Choroid plexus epithelial cell (primary cell): ENCODE results near the gene KDM4F.

Source experiments
- DNase-seq: peaks from one replicate; pipeline ENCODE4 v3.0.0-alpha.2; 2010; ENCODE audit warnings: low read depth
- H3K4me3 ChIP-seq: 2 replicates; pipeline ENCODE4 v1.5.1; 2011; ENCODE audit warnings: low read depth, mild to moderate bottlenecking, control low read depth, low read length, moderate library complexity
- TF ChIP-seq, protein P1 (sequence below): conservative IDR thresholded peaks from 2 replicates; pipeline ENCODE4 v1.5.1; 2011; ENCODE audit warnings: low read depth, mild to moderate bottlenecking, control low read depth, inconsistent platforms, low read length, moderate library complexity

KDM4F gene

DNA sequence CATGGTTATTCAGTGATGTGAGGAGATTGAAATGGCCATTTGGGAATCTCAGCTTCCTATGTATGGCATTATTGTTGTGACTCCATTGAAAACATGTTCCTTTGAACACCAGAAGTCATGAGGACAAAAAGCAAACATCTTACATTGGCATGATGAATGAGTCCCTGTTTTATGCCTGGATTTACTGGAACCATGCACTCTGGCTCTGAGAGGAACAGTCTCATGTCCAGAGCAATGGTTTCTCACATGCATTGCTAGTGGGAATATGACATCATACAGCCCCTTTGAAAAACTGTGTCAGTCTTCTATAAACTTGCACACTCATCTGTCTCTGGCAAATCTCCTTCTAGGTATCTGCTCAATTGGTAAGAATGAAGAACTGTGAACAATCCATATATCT is 3.4 kb upstream of the KDM4F start:
- TF ChIP-seq, protein P1, sequence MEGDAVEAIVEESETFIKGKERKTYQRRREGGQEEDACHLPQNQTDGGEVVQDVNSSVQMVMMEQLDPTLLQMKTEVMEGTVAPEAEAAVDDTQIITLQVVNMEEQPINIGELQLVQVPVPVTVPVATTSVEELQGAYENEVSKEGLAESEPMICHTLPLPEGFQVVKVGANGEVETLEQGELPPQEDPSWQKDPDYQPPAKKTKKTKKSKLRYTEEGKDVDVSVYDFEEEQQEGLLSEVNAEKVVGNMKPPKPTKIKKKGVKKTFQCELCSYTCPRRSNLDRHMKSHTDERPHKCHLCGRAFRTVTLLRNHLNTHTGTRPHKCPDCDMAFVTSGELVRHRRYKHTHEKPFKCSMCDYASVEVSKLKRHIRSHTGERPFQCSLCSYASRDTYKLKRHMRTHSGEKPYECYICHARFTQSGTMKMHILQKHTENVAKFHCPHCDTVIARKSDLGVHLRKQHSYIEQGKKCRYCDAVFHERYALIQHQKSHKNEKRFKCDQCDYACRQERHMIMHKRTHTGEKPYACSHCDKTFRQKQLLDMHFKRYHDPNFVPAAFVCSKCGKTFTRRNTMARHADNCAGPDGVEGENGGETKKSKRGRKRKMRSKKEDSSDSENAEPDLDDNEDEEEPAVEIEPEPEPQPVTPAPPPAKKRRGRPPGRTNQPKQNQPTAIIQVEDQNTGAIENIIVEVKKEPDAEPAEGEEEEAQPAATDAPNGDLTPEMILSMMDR: no peak
- no peak for DNase-seq
- H3K4me3 ChIP-seq: no peak overlapping the region

DNA sequence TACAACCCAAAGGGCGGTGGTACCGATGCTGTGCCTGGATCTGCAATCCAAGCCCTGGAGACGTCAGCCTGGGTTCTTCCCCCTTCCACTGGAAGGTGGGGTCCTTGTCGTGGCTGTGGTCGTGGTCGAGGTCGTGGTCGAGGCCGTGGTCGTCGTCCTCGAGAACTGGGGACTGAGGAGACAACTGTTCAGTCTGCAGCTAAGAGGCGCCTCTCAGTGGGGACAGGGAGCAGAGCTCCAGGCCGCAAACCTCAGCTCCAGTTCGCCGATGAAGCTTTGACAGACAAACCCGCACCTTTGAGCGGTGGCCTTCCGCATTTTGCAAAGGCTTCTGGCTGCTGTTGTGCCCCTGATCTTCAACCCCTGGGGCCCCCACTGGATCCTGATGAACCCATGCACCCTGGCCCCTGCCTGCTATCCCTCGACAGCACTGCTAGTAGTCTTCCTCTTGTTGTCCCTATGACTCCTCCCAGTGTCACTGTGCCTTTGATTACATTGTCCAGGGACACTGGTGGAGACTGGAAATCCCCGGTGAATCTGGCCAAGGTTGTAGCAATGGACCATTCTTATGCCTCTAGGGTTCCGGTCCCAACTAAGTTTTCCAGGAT is 1.5 kb downstream of the KDM4F start:
- no peak overlapping the region for H3K4me3 ChIP-seq
- DNase-seq: no peak
- TF ChIP-seq, protein P1: no peak

DNA sequence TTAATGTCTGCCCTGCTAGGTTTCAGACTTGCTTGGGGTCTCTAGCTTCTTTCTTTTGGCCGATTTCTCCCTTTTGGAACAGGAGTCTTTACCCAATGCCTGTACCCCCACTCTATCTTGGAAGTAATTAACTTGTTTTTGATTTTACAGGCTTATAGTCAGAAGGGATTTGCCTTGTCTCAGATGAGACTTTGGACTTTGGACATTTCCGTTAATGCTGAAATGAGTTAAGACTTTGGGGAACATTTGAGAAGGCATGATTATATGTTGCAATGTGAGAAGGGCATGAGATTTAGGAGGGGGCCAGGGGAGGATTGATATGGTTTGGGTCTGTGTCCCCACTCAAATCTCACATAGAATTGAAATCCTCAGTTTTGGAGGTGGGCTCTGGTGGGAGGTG is 5.1 kb downstream of the KDM4F start:
- TF ChIP-seq, protein P1: no peak
- no peak for DNase-seq

DNA sequence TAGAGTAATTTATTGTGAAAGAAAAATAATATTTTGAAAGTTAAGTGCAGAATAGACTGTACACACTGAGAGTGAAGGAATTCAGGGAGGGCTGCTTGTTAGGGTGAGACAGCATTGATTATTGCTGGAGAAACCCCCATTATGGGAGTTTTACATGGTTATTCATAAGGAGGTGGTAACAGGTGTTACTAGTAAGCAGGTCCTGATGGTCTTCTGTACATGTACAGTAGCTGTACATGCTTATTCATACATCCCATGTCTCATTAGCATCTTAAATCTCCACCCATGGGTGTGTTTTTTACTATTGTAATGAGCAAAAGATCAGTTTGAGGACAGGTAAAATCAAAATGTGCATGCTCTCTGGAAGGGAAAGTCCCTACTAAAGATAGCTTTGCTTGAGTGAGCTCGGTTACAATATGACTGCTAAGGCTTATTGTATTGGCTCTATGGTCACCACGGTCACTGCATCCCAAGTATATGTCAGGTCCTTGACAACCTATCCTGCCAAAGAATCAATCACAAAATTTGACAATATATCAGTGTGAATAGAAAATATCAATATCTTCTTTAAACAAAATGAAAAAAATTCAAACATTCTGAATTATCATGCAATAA is 6.2 kb downstream of the KDM4F start:
- H3K4me3 ChIP-seq: no peak overlapping the region
- TF ChIP-seq, protein P1: no peak
- DNase-seq: no peak

More for the DNA sequence above, 5.1 kb downstream of the KDM4F start:
- no peak overlapping the region for H3K4me3 ChIP-seq

DNA sequence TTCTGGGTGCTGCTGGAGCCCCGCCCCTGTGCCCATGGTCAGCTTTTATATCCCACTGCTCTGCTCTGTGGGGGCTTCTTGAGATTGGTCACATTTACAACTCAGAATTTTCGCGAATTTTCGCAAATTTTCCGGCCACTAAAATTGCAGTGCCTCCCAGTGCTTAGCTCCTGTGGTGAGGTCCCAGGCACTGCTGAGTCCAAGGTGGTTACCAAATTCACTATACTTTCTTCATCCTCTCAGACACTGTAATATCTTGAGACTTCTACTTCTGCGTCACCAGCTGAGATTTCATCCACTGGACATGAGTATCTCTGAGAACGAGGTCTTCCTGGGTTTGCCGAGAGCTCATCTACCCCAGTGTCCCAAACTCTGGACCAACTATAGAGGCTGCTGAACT is 8.7 kb downstream of the KDM4F start:
- H3K4me3 ChIP-seq: no peak overlapping the region
- TF ChIP-seq, protein P1: no peak
- DNase-seq: no peak

DNA sequence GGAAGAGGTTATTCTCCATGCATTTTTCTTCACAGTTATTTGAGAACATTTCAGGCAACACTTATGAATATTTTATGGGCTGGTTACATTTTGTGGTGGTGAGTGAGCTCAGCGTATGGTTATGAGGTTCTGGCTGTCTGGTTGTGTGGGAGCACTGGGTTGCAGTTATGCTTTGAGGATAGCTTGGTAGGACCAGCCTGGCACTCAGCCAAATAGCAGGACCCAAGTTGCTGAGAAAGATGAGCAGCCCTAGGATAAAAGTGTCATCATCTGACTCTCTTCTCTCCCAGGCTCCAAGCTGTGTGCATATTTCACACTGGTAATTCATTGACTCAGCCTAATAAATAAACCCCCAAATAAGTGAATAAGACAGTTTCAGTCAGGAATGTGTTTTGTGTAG is 9.4 kb downstream of the KDM4F start:
- no peak for DNase-seq
- no peak overlapping the region for H3K4me3 ChIP-seq
- TF ChIP-seq, protein P1: no peak

DNA sequence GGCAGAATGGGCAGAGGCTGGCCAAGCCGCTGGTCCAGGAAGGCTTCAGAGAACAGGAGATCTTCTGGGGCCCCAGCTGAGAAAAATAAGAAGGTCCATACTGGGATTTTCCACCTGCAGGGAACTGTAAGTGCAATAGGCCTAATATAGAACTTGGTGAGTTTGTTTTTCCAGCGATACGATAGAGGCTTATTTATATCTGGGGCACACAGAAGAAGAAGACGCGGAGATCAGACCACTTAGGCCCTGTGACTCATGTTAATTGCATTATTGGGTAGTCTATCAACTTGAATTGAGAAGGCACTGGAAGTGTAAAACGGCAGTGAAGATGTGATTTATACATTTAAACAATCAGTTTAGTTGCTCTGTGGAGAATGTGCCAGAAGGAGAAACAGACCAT is 9.8 kb downstream of the KDM4F start:
- TF ChIP-seq, protein P1: no peak
- DNase-seq: no peak
- no peak overlapping the region for H3K4me3 ChIP-seq
